RPMI8226 (cell line): ENCODE results near the gene PRPSAP1.
"Not testable (repeated sequence)": the region's sequence is repeated elsewhere in the genome, so short reads cannot be mapped to it uniquely, and the experiment has no call there.

Source experiments
- DNase-seq: peaks from one replicate; pipeline ENCODE4 v3.0.0-alpha.2; 2015

The PRPSAP1 gene

GRCh38 chr17:76317535-76317934 lies 36.2 kb downstream of the PRPSAP1 start:
- DNase-seq, result no peak

DNA sequence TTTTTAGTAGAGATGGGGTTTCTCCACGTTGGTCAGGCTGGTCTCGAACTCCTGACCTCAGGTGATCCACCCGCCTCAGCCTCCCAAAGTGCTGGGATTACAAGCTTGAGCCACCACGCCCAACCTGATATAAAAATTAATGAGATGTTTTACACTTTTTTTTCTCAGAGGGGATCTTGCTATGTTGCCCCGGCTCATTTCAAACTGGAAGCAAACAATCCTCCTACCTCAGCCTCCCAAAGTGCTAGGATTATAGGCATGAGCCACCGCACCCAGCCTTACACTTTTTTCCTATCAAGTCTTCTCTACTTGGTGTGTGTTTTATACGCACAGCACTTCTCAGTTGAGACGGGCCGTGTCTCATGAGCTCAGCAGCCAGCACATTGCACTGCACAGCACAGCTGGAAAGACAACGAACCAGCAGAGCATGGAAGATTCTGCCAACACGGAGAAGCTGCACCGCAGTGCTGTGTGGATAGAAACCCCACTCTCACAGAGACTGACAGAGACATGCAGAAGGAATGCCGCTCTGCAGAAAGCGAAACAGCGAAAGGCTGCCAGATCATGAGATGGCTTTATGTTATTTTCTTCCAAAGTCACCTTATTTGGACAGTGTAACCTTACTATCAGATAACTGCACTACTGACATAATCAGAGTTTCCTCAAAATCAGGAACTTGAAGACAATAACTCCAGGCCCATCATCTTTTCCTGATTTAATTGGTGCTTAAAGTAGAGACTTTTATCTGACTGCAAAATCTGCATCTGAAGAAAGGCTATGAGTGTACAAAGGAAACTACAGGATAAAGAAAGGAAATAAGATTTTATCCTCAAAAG lies 39.1 kb downstream of the PRPSAP1 start:
- no peak for DNase-seq

DNA sequence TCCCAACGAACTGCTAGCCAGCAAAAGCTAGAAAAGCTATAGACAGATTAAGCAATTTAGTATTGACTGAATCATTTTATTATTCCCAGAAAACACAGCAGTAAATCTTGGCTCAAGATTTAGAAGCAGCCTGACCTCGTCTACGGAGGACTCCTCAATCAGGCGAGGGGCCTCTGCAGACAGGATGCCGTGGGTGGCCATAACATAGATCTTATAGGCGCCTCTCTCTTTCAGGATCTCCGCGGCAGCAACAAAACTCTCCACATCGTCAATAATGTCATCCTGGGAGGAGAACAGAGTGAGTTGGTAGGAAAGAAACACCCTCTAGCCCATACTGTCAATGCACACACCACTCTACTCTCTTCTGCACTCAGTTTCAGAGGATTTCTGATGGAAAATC lies 41.0 kb downstream of the PRPSAP1 start:
- no peak for DNase-seq

- DNase-seq, result no peak
Measured at GRCh38 chr17:76309461-76309860, 44.3 kb downstream of the PRPSAP1 start.

DNA sequence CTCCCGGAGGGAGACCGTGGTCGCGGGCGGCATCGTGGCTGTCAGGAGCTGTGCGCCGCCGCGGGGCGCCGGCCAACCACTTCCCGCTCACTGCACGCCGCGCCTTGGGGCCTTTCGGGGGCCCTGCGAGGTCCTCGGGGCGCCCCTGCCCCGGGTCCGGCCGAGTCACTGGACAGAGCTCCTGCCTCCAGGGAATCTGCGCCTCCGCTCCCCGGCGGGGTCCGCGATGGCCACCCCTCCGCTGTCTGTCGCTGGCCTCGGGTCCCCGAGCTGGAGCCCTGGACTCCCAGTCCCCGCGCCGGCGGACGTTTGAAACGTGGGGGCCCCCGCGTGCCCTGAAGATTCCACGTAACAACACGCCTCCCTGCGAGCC lies 45.8 kb downstream of the PRPSAP1 start, which contains the start of gene QRICH2:
Gene QRICH2, minus strand, starts transcription at position 311 of the 373 bp plus-strand sequence. Its CDS starts 278 bp downstream, at position 33.
- DNase-seq, result no peak

DNA sequence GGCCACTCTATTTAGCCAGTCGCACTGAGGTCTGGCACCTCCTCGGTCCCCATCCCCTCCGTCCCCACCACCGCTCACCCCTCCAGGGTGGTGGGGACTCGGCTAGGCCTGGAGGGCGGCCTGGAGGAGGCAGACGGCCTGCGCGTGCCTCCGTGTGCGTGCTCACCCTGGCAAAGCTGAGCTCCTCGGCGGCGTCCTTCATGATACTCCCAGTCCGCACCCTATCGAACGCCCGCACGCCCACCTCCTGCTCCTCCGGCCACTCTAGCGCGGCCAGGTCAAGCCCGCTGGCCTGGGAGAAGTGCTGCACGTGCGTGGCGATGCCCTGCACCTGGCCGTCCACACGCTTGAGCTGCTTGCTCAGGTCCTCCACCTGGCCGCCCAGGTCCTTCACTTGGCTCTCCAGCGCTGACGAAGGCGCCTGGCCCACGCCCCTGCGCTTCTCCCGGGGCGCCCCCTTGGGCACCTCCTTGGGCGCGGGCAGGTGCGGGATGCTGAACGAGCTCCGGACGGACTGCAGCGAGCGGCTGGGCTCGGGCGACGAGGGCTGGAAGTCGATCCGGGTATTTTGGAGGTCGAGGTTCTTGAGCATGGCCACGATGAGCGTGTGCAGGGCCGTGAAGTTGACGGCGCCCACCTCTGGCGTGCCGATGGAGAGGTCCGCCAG lies 46.3 kb downstream of the PRPSAP1 start:
- no peak for DNase-seq

DNA sequence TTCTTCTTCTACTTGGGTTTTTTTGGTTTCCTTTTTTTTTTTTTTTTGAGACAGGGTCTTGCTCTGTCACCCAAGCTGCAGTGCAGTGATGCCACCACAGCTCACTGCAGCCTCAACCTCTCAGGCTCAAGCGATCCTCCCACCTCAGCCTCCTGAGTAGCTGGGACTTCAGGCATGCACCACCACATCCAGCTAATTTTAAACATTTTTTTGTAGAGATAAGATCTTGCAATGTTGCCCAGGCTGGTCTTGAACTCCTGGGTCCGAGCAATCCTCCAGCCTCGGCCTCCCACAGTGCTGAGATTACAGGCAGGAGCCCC lies 48.6 kb downstream of the PRPSAP1 start:
- DNase-seq, result not testable (repeated sequence)

- DNase-seq, result no peak
Measured at GRCh38 chr17:76304226-76305134, 49.2 kb downstream of the PRPSAP1 start.

DNA sequence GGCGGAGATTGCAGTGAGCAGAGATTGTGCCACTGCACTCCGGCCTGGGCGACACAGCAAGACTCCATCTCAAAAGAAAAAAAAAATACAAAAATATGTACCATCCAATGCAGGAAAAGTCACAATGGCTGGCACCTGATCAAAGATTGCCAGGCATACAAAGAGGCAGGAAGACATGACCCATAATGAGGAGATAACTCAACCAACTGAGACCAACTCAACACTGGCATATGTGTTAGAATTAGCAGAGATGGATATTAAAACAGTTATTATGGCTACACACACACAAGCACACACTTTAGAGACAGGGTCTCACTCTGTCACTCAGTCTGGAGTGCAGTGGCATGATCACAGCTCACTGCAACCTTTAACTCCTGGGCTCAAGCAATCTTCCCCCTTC lies 56.3 kb downstream of the PRPSAP1 start:
- DNase-seq, result no peak

DNA sequence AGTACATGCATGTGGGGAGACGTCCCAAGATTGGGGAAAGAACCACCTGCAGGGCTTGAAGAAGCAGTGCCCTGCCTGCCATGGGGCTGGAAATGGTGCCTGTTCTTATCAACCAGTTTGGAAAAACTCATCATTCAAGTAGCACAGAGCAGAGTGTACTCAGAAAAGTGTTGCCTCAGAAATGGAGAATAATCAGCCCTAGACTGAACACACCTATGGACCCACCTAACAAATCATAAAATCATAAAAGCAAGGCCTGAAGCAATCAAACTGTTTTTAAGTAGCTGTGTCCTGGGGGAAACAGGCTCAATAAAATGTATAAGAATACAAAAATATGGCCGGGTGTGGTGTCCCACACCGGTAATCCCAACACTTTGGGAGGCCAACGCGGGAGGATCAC lies 56.8 kb downstream of the PRPSAP1 start:
- no peak for DNase-seq

GRCh38 chr17:76296186-76296585 lies 57.5 kb downstream of the PRPSAP1 start:
- DNase-seq, result no peak

- no peak for DNase-seq
Measured at GRCh38 chr17:76293106-76293505, 60.6 kb downstream of the PRPSAP1 start.

GRCh38 chr17:76292567-76292966 lies 61.1 kb downstream of the PRPSAP1 start:
- no peak for DNase-seq

DNA sequence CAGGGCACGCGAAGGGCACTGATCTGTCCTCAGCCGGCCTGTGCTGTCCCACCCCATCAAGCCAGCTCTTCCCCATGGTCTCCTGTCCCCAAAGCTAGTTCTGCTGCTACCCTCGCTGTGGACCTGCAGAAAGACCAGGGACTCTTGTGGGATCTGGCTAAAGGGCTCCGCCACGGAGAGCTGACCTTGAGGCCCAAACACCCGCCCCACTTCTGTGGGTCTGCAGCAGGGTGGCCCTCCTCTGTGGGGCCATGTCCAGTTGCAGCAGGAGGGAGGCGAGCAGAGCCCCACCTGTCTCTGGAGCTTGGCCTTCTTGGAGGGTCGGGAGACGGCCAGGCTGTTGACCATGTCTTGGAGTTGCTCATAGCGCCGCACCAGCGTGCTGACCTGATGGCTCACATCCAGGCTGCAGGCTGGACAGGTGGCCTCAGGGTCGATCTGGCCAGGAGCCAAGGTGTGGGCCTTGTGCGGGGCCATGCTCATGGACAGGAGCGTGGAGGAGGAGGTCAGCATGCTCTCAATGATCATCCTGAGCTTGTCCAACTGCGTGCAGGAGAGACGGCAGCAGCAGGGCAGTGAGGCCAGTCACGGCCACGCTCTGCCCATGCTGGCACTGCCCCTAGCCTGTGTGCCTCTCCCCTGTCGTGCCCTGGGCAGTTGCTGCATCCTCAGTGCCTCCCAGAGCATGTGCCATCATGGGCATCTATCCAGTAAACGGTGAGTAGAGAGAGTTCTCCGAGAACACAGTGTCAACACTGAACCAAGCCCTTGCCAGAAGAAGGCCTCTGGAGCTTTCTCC lies 71.9 kb downstream of the PRPSAP1 start:
- DNase-seq, result no peak

DNA sequence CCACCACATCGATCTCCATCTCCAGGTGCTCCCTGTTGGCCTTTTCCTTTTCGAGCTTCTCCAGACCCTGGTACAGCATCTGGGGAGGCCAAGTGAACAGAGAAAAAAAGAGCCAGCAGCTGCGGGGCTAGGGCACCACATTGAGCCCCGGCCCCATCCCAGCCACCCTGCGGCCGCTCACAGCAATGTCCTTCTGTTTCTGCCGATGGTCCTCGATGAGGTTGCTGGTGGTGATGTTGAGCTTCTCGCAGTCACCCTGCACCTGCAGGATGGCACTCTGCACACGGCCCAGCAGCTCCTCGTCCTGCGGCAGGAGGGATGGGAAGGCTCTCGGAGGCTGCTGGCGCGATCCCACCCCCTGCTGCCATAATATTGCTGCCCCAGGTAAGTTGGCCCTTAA lies 73.1 kb downstream of the PRPSAP1 start:
- DNase-seq, result no peak

GRCh38 chr17:76279742-76280287 lies 73.9 kb downstream of the PRPSAP1 start:
- DNase-seq, result no peak

- DNase-seq, result peak; percentile 83
Measured at GRCh38 chr17:76278952-76279741, 74.6 kb downstream of the PRPSAP1 start.

- DNase-seq, result no peak
Measured at GRCh38 chr17:76278268-76278908, 75.3 kb downstream of the PRPSAP1 start.

- DNase-seq, result no peak
Measured at GRCh38 chr17:76277300-76278267, 76.1 kb downstream of the PRPSAP1 start.
